Femur (tissue), 1 donor: ENCODE results near the gene DGKE.

ENCODE experiments used
- DNase-seq: peaks from one replicate; pipeline ENCODE4 v3.0.0-alpha.2; 2017

The DGKE gene

DNA sequence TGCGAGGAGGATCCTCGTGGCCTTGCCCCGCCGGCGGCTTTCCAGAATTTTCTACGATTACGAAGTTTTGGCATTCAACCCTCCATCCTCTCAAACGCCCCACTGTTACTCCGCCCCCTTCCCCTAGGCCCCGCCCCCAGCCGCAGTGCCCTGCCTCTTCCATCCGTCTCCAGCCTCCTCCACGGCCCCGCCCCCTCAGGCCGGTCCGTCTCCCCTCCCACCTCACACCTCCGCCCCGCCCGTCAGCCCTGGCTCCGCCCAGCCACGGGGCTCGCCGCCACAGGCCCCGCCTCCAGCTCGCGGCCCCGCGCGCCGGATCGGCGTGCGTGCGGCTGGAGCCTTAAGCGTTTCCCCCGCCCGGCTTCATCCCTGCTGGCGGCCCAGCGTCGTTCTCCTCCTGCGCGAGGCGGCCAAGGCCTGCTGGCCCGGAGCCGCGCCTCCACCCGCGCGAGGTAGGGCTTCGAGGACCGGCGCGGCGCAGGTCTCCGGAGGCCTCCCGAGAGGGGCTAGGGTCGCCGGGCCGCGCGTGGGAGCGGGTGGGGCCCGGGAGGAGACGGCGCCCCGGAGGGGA is at the start of gene DGKE, which contains the start of gene C17orf67:
Gene DGKE, plus strand, starts transcription at position 343 of the 571 bp plus-strand sequence. CDS start 645 bp downstream, outside the sequence.
Gene C17orf67, minus strand, starts transcription at position 112 of the 571 bp plus-strand sequence. CDS start 18,110 bp downstream, outside the sequence.
- peak; percentile 99 for DNase-seq

GRCh38 chr17:56785405-56785804 is 48.5 kb upstream of the DGKE start:
- no peak for DNase-seq

DNA sequence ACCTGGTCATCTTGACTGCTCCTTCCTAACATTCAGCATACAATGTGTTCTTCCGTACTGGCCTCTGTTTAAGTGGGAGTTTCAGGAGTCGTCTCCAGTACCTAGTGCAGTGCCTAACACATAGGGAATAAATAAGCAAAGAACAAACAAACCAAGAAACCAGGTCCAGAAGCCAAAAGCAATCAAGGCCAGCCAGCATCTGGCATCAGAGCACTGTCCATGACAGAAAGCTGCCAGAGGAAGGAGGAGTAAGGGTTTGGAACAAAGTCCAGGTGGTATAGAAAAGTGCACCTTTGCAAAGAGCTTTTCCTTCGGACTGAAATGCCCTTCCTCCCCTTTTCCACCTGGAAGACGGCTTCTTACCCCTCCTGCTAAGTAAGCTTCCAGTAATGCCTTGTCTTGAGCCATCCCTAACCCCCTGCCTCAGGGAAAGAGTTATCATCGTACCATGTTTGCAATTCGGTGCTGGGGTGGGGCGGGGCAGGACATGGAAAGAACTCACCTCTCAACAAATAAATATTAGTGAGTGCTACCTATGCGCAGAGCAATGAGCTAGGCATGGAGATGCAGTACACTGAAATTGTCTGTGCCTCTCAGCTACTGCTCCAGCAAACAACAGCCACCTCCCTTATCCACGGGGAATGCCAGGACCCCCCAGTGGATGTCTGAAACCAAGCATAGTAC is 47.8 kb upstream of the DGKE start:
- no peak for DNase-seq

GRCh38 chr17:56786989-56787482 is 46.9 kb upstream of the DGKE start:
- DNase-seq, result no peak

DNA sequence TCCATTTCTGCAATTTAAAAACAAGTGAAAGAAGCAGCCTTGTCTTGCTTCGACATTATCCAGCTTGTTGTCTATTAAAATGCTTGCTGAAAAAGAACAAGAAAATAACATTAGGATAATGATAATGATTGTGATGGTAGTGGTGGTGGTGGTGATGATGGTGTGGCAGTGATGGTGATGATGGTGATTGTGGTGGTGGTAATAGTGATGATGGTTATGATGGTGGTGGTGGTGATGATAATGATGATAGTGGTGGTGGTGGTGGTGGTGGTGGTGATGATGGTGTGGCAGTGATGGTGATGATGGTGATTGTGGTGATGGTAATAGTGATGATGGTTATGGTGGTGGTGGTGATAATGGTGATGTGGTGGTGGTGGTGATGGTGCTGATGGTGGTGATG is 41.7 kb upstream of the DGKE start:
- DNase-seq, result no peak

GRCh38 chr17:56793531-56793930 is 40.4 kb upstream of the DGKE start:
- DNase-seq, result no peak

- no peak for DNase-seq
Measured at GRCh38 chr17:56793957-56794356, 40.0 kb upstream of the DGKE start.

DNA sequence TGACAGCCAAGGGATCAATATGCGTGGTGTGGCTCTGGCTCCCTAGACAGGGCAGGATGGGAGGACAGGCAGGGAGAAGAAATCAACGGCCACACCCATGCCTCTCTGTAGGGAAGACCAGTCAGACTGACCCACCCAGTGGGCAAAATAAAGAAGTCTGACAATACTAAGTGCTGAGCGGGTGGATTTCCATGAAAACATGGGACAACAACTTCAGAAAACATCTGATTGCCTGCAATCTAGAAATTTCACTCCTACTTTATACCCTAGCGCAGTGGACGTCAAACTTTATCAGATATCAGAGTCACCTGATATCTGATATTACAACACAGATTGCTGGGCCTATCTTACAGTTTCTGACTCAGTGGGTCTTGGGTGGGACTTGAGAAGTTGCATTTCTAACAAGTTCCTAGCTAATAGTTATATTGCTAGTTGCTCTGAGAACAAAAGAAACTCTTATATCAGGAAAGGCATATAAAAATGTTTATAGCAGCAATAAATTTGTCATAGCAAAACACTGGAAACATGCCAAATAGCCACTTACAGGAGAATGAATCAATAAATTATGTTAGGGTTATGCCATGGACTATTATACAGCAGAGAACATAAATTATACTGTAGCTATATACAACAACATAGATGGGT is 38.6 kb upstream of the DGKE start:
- no peak for DNase-seq

GRCh38 chr17:56796536-56796935 is 37.4 kb upstream of the DGKE start:
- DNase-seq, result no peak

DNA sequence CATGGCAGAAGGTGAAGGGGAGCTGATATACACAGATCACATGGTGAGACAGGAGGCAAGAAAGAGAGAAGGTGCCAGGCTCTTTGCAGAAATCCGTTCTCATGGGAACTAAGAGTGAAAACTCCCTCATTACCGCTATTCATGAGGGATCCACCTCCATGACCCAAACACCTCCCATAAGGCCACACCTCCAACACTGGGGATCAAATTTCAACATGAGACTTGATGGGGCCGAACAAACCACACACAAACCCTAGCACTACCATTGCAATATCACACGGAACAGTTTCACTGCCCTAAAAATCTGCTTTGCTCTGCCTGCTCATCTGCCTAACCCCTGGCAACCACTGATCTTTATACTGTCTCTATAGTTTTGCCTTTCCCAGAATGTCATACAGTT is 35.0 kb upstream of the DGKE start:
- no peak for DNase-seq

DNA sequence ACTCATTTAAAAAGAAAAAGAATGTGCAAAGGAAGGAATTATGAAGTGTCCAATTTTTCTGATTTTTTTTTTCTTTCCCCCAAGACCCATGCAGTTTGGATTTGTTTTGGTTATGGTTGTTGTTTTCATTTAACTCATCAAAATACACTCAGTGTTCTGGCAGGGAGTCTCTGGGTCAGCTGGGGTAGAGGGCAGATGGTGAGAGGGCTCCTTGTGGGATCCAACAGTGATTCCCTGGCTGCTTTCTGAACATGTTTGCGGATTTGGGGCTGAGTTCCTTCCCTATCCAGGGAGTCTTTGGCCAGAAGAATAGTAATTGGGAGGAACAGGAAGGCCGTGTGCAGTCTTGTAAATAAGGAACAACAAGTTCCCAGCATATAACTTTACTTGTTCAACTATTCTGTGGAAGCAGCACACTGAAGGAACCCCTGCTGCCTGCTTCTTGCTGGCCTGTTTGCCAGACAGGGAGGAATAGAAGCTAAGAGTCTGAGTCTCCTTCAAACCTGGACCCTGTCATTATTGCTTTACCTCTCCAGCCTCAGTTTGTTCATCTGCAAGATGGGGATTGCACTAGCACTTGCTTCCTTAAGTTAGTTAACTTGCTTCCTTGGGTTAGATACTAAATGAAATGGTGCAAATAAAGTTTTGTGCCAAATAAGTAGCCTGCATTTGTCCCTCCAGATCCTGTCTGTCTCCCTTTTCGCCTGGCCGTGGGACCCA is 32.3 kb upstream of the DGKE start:
- DNase-seq, result no peak

GRCh38 chr17:56803071-56803470 is 30.9 kb upstream of the DGKE start:
- no peak for DNase-seq

GRCh38 chr17:56804454-56804853 is 29.5 kb upstream of the DGKE start:
- DNase-seq, result no peak

DNA sequence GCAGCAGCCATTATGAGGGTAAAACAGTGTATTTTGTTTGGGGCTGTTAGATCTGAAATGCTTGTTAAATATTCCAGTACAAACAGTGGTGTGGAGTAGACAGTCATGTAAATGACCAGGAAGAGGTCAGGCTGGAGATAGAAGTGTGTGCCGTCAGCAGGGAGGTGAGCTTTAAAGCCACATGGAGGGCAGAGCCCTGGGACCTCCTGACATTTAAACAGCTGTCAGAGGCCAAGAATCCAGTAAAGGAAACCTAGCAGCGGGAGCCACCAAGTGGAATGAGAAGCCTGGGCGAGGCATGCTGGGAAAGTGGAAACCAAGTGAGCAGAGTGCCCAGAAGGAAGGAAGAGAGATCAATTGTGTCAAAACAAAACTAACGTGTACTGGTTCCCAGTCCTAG is 27.0 kb upstream of the DGKE start:
- DNase-seq, result no peak

DNA sequence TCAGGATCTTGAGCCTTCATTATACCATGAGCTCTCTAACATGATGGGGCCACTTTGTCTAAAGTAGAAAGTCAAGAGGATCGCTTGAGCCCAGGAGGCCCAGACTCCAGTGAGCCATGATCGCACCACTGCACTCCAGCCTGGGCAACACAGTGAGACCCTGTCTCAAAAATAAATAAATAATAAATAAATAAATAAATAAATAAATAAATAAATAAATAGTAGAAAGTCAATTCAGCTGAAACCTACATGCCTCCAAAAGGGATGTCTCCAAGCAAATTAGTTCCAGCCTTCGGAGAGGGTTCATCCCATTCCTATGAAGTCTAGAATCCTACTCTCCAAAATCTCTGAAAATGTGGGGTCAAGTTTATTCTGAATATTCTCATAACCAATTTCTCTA is 26.2 kb upstream of the DGKE start:
- DNase-seq, result no peak

GRCh38 chr17:56808503-56808902 is 25.4 kb upstream of the DGKE start:
- DNase-seq, result no peak

DNA sequence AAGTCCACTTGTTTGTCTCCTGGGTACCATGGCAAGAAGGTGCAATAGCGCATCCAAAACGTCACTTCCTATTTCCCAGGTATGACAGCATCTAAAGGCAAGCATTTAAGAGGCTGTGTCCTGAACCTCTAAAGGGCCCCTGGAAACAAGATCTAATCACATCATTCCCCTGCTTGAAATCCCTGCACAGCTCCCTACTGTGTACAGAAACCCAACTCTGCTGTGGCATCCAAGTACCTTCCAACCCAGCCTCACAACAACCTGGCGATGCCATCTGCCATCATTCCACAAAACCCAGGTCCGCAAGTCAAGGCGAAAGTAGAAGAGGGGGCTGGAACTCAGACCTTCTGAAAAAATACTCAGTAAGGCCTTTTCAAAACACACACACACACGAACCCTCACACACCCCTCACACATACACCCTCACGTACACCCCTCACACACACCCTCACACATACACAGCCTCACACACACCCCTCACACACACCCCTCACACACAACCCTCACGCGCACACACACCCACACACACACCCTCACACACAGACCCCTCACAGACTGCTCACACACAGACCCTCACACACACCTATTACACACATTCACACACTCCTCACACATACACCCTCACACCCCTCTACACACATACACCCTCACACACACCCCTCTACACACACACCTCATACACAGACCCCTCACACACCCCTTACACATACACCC is 24.7 kb upstream of the DGKE start:
- no peak for DNase-seq

DNA sequence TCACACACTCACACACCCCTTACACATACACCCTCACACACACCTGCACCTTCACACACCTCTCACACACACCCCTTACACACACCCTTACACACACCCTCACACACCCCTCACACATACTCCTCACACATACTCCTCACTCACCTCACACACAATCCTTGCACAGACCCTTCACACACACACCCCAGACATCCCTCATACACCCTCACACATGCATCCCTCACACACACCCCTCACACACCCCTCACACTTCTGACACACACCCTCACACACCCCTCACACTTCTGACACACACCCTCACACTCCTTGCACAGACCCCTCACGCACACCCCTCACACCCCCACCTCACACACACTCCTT is 24.2 kb upstream of the DGKE start:
- no peak for DNase-seq

DNA sequence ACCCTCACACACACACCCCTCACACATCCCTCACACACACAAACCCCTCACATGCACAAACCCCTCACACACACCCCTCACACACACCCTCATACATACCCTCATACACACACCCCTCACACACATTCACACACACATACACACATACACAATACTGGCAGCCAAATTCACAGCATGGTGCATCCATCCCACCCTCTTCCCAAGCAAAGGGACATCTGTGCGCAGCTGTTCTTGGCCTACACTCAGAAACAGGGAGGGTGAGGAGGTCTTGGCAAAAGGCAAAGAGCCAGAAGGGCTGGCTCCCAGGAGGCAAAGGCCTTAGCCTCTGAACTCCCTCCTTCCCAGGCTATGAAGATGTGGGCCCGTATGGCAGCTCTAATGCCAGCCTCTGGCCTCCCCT is 23.6 kb upstream of the DGKE start:
- peak; percentile 55 for DNase-seq

GRCh38 chr17:56810891-56811775 is 22.8 kb upstream of the DGKE start:
- no peak for DNase-seq

DNA sequence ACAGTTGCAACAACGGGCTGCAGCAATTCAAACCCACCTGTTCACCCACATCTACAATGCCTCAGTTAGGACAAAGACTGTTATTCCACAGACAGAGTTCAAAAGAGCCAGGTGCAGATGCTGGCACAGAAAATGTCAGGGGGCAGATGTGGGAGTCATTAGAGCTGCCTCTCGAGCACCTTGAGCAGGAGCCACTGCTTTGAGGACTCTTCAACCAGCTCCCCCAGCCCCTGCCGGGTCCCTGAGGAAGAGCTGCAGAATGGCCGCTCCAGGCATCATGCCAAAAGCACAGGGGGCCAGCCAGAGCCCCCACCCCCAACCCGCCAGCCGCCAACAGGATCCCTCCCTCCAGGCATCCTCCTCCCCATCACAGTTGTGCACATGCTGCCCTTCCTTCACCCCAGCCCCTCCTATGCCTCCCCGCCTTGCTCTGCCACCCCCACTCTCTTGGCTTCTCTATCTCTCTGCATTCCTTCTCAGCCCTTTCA is 21.0 kb upstream of the DGKE start:
- DNase-seq, result peak; percentile 37

DNA sequence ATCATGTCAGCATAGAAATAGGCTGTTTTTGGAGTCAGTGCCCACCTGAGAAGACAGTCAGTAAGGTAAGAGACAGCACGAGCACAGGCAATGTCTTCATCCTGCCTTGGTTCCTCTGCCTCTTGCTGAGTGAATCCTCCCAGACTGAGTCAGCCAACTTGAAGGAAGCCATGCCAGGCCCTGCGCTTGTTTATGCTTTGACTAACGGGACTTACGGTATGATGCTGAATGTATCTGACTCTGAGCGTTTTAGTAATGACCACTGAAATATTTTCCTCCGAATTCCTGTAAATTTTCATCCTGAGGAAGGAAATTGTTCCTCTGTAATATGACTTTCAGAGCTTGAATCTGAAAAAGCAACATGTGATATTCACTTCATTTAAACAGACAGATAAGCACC is 18.2 kb upstream of the DGKE start:
- no peak for DNase-seq
